Measurements from ENCODE around the gene GSPT1.

GSPT1 gene

GRCh38 chr16:11871193-11871592 lies 44.6 kb downstream of the GSPT1 start:
- DNase-seq: no peak

GRCh38 chr16:11870399-11870798 lies 45.4 kb downstream of the GSPT1 start:
- DNase-seq: no peak
- Histone ChIP-seq H3K4me3 (ENCODE audit: low read length) (no peak overlapping the region), H3F3A (ENCODE audit: insufficient read depth, low read length) (peaks cover 10% of the 10 kb centered on the region), H3K9me2 (replicated peaks; ENCODE audit: insufficient read depth, low read length) (no peaks in the 10 kb centered on the region), H3K4me2 (ENCODE audit: low read depth, low read length) (no peak overlapping the region), H2AFZ (ENCODE audit: low read length) (no peak overlapping the region), H3K27ac (ENCODE audit: low read length) (no peak overlapping the region), H3K4me1 (ENCODE audit: low read length) (no peaks in the 10 kb centered on the region), H3K36me3 (replicated peaks; ENCODE audit: insufficient read depth, low read length) (peaks cover 11% of the 10 kb centered on the region), H3K9me3 (replicated peaks; ENCODE audit: insufficient read depth, low read length) (no peaks in the 10 kb centered on the region), H3K27me3 (replicated peaks; ENCODE audit: insufficient read depth, low read length) (no peaks in the 10 kb centered on the region), H3K9ac (ENCODE audit: low read length) (no peak overlapping the region), H4K20me1 (ENCODE audit: insufficient read depth, low read length) (no peaks in the 10 kb centered on the region), H3K79me2 (ENCODE audit: low read length) (peaks cover 25% of the 10 kb centered on the region)
- TF ChIP-seq EZH2phosphoT487 (IDR thresholded peaks at IDR 0.05; ENCODE audit: low read length): no peak

More at GRCh38 chr16:11871193-11871592, 44.6 kb downstream of the GSPT1 start:
- H3K4me1 ChIP-seq (ENCODE audit: low read length): no peaks in the 10 kb centered on the region
- TF ChIP-seq EZH2phosphoT487 (IDR thresholded peaks at IDR 0.05; ENCODE audit: low read length) (no peak), CTCF (IDR thresholded peaks at IDR 0.05; ENCODE audit: low read length) (no peak), EZH2 (optimal IDR thresholded peaks at IDR 0.05; ENCODE audit: low read depth, low read length) (no peak)
- H3K79me2 ChIP-seq (ENCODE audit: low read length): peaks cover 32% of the 10 kb centered on the region
- no peak overlapping the region for H3K27ac ChIP-seq (ENCODE audit: low read length)
- peaks cover 14% of the 10 kb centered on the region for H3K36me3 ChIP-seq (replicated peaks; ENCODE audit: insufficient read depth, low read length)
- no peaks in the 10 kb centered on the region for H3K27me3 ChIP-seq (replicated peaks; ENCODE audit: insufficient read depth, low read length)
- peaks cover 7% of the 10 kb centered on the region for H3F3A ChIP-seq (ENCODE audit: insufficient read depth, low read length)
- no peaks in the 10 kb centered on the region for H3K9me2 ChIP-seq (replicated peaks; ENCODE audit: insufficient read depth, low read length)
- H3K9ac ChIP-seq (ENCODE audit: low read length): no peak overlapping the region
- no peak overlapping the region for H3K4me2 ChIP-seq (ENCODE audit: low read depth, low read length)
- no peaks in the 10 kb centered on the region for H4K20me1 ChIP-seq (ENCODE audit: insufficient read depth, low read length)
- H3K9me3 ChIP-seq (replicated peaks; ENCODE audit: insufficient read depth, low read length): no peaks in the 10 kb centered on the region
- no peak overlapping the region for H2AFZ ChIP-seq (ENCODE audit: low read length)
- H3K4me3 ChIP-seq (ENCODE audit: low read length): no peak overlapping the region

GRCh38 chr16:11869353-11870228 lies 46.2 kb downstream of the GSPT1 start:
- H3F3A ChIP-seq (ENCODE audit: insufficient read depth, low read length): peaks cover 10% of the 10 kb centered on the region
- no peak for TF ChIP-seq CTCF (IDR thresholded peaks at IDR 0.05; ENCODE audit: low read length)
- TF ChIP-seq EZH2phosphoT487 (IDR thresholded peaks at IDR 0.05; ENCODE audit: low read length): no peak
- no peak for TF ChIP-seq EZH2 (optimal IDR thresholded peaks at IDR 0.05; ENCODE audit: low read depth, low read length)
- H2AFZ ChIP-seq (ENCODE audit: low read length): no peak overlapping the region
- H3K36me3 ChIP-seq (replicated peaks; ENCODE audit: insufficient read depth, low read length): peaks cover 11% of the 10 kb centered on the region
- H3K27me3 ChIP-seq (replicated peaks; ENCODE audit: insufficient read depth, low read length): no peaks in the 10 kb centered on the region
- H3K9ac ChIP-seq (ENCODE audit: low read length): no peak overlapping the region
- H4K20me1 ChIP-seq (ENCODE audit: insufficient read depth, low read length): no peaks in the 10 kb centered on the region
- no peak overlapping the region for H3K4me3 ChIP-seq (ENCODE audit: low read length)
- no peaks in the 10 kb centered on the region for H3K9me2 ChIP-seq (replicated peaks; ENCODE audit: insufficient read depth, low read length)
- no peak overlapping the region for H3K4me2 ChIP-seq (ENCODE audit: low read depth, low read length)
- H3K27ac ChIP-seq (ENCODE audit: low read length): no peak overlapping the region
- H3K9me3 ChIP-seq (replicated peaks; ENCODE audit: insufficient read depth, low read length): no peaks in the 10 kb centered on the region
- peaks cover 23% of the 10 kb centered on the region for H3K79me2 ChIP-seq (ENCODE audit: low read length)
- no peak for DNase-seq
- H3K4me1 ChIP-seq (ENCODE audit: low read length): no peaks in the 10 kb centered on the region
